Cardiac muscle cell (in vitro differentiated cells and primary cell): ENCODE results near the gene CLTCL1. TPM values are rescaled to one million over a fixed set of nuclear protein-coding genes. Genes with fewer than 3 reads are reported as not detected.

Experiments
- DNase-seq, 2 donors: peaks; one replicate each; pipeline versions ENCODE4 v3.0.0 to v3.0.0-alpha.2; 2010 to 2017; ENCODE audit warnings: low read depth in 1 of 2, low spot score in 1 of 2
- H3K27ac ChIP-seq: fragments of 200-600 bp; sonication (generic); 2 replicates; pipeline ENCODE4 v1.5.1; 2016
- H3K27me3 ChIP-seq: fragments of 200-600 bp; sonication (generic); 2 replicates; pipeline ENCODE4 v1.6.0; 2016; ENCODE audit warnings: control low read depth
- H3K36me3 ChIP-seq: fragments of 200-600 bp; sonication (generic); 2 replicates; pipeline ENCODE4 v1.5.1; 2016; ENCODE audit warnings: control low read depth
- H3K4me1 ChIP-seq: fragments of 200-600 bp; sonication (generic); 2 replicates; pipeline ENCODE4 v1.8.1; 2017; ENCODE audit warnings: low read depth, mild to moderate bottlenecking, mixed run types
- H3K4me3 ChIP-seq: fragments of 200-600 bp; sonication (generic); 2 replicates; pipeline ENCODE4 v1.5.1; 2016; ENCODE audit warnings: mild to moderate bottlenecking
- H3K9me3 ChIP-seq: fragments of 200-600 bp; sonication (generic); 2 replicates; pipeline ENCODE4 v1.5.1; 2017; ENCODE audit warnings: low read depth, mild to moderate bottlenecking, control low read depth
- CTCF ChIP-seq: IDR thresholded peaks from 2 replicates; pipeline ENCODE4 v1.5.1; 2012; ENCODE audit warnings: low read depth, mild to moderate bottlenecking, low read length
- polyA plus RNA-seq: library from polyadenylated mRNA; unstranded; fragments of >200 nt; fragmentation: Nextera tagmentation; extraction: Ambion mirVana; gene quantifications from 2 replicates; pipeline ENCODE4 v1.2.1, GENCODE V29; 2016
- total RNA-seq: library from RNA; depleted of rRNA; stranded (reverse); fragments of >200 nt; gene quantifications from 2 replicates; pipeline ENCODE4 v1.2.3, GENCODE V29; 2016

CLTCL1 gene
- total and polyA plus RNA-seq, 2 experiments from 2014 or later, result 3.9 to 12.2 TPM

GRCh38 chr22:19232623-19233022, 58.9 kb downstream of the CLTCL1 start:
- Histone ChIP-seq H3K4me3 (no peak overlapping the region), H3K27ac (no peak overlapping the region), H3K9me3 (no peaks in the 10 kb centered on the region), H3K4me1 (no peaks in the 10 kb centered on the region), H3K36me3 (no peaks in the 10 kb centered on the region), H3K27me3 (no peaks in the 10 kb centered on the region)
- no peak for TF ChIP-seq CTCF
- DNase-seq, result peak in 1 of 2 donors; percentile 44

DNA sequence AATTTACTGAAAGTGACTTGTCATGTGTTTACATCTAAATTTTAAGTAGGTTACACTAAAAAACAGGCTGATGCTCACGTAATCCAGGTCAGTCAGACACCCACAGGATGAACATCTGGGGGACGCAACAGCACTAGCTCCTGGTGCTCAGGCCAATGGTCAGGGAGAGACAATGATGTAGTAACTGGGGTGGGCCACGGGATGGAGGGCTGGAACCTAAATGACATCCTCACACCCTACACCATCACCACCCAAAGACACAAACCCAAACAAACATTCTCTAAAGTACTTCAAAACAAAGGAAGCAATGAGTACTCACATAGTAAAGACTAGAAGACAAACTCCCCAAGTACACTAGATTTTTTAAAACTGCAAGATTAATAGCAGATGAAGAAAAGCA, 59.5 kb downstream of the CLTCL1 start:
- no peaks in the 10 kb centered on the region for H3K4me1 ChIP-seq
- no peaks in the 10 kb centered on the region for H3K9me3 ChIP-seq
- DNase-seq, result no peak
- no peak overlapping the region for H3K4me3 ChIP-seq
- H3K27me3 ChIP-seq, result no peaks in the 10 kb centered on the region
- H3K27ac ChIP-seq, result no peak overlapping the region
- no peaks in the 10 kb centered on the region for H3K36me3 ChIP-seq
- TF ChIP-seq CTCF, result no peak

DNA sequence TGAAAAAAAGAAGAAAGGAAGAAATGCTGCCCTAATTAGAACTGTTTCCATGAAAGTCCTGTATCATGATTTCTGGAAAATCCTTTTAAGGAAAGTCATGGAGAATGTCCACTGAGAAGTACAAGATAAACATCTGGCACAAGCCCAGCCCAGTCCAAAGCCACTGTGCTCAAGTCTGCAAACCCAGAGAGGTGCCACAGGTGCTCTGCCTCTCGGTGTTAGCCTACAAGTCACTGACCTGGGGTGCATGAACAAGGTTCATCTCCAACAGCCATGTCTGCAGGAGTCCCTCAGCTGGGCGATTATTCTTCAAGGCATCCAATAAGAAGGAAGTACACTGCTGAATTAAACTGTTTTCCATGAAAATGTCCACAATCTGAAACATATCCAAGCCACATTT, 61.9 kb downstream of the CLTCL1 start:
- DNase-seq, result no peak
- Histone ChIP-seq H3K4me3 (no peak overlapping the region), H3K27me3 (no peaks in the 10 kb centered on the region), H3K4me1 (no peaks in the 10 kb centered on the region), H3K27ac (no peak overlapping the region), H3K36me3 (no peaks in the 10 kb centered on the region), H3K9me3 (no peaks in the 10 kb centered on the region)
- TF ChIP-seq CTCF, result no peak

DNA sequence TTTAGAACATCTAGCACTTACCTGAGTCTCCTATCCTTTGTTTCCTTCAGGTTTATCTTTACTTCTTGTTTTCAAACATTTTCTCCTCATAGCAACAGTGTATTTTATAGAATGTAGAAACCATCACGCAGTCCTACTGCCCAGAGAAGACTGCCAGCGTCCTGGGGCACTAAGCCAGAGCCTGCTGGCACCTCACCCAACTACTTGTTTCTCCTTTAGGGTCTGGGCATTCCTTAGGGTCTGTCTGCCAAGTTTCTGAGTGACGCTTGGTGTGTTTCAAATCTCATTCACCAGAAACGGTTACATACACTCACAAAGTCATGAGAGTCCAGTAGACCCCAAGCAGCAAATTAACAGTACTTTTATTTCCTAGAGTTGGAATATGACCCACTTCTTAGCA, 63.3 kb downstream of the CLTCL1 start:
- DNase-seq, result no peak
- H3K9me3 ChIP-seq, result no peaks in the 10 kb centered on the region
- H3K4me1 ChIP-seq, result no peaks in the 10 kb centered on the region
- H3K36me3 ChIP-seq, result no peaks in the 10 kb centered on the region
- H3K27ac ChIP-seq, result no peak overlapping the region
- no peak for TF ChIP-seq CTCF
- no peaks in the 10 kb centered on the region for H3K27me3 ChIP-seq
- H3K4me3 ChIP-seq, result no peak overlapping the region

DNA sequence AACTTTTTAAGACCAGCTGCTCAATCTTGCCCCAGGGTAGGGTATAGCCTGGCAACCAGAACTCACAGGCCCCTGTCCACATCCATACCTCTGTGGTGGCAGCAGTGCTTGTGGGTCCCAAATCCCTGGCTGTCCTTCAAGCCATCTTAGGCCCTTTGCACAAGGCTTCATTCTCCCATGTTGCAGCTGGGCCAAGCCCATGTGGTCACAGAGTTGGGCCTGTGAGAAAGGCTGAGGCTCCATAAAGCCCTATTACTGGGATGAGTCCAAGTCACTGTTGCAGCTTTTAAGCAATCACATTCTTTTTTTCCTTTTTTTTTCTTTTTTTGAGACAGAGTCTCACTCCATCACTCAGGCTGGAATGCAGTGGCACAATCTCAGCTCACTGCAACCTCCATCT, 65.1 kb downstream of the CLTCL1 start:
- H3K36me3 ChIP-seq, result no peaks in the 10 kb centered on the region
- H3K27me3 ChIP-seq, result no peaks in the 10 kb centered on the region
- H3K9me3 ChIP-seq, result no peaks in the 10 kb centered on the region
- no peak overlapping the region for H3K4me3 ChIP-seq
- TF ChIP-seq CTCF, result no peak
- H3K4me1 ChIP-seq, result no peaks in the 10 kb centered on the region
- H3K27ac ChIP-seq, result no peak overlapping the region
- peak in 1 of 2 donors; percentile 8 for DNase-seq

GRCh38 chr22:19225560-19225959, 66.0 kb downstream of the CLTCL1 start:
- no peaks in the 10 kb centered on the region for H3K36me3 ChIP-seq
- DNase-seq, result no peak
- H3K4me3 ChIP-seq, result no peak overlapping the region
- H3K27ac ChIP-seq, result no peak overlapping the region
- no peaks in the 10 kb centered on the region for H3K9me3 ChIP-seq
- no peak for TF ChIP-seq CTCF
- no peaks in the 10 kb centered on the region for H3K27me3 ChIP-seq
- H3K4me1 ChIP-seq, result no peaks in the 10 kb centered on the region
